Measurements from ENCODE around the gene CBX2.

The CBX2 gene

DNA sequence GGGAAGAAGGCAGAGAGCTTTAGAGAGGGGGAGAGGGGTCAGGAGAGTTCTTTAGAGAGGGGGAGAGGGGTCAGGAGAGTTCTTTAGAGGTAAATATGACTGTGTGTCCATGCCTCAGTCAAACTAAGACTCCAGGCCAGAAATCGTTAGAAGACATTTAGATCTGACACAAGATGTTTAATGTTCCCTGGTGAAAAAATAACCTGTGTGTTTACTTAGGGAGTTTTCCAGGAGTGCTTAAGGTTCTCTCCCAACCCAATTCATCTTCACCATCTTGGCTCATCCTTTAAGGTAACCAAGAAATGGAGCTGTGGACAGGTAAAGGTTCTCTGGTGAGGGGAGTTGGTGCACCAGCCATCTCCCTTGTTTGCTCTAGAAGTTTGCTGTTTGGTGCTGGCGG lies 51.5 kb downstream of the CBX2 start:
- DNase-seq (ENCODE audit: low read depth): no peak

GRCh38 chr17:79830303-79830702 lies 52.4 kb downstream of the CBX2 start:
- DNase-seq (ENCODE audit: low read depth): no peak

GRCh38 chr17:79830763-79831264 lies 52.9 kb downstream of the CBX2 start:
- no peak for DNase-seq (ENCODE audit: low read depth)

- no peak for DNase-seq (ENCODE audit: low read depth)
These were observed 53.6 kb downstream of the CBX2 start for GRCh38 chr17:79831265-79832217.

DNA sequence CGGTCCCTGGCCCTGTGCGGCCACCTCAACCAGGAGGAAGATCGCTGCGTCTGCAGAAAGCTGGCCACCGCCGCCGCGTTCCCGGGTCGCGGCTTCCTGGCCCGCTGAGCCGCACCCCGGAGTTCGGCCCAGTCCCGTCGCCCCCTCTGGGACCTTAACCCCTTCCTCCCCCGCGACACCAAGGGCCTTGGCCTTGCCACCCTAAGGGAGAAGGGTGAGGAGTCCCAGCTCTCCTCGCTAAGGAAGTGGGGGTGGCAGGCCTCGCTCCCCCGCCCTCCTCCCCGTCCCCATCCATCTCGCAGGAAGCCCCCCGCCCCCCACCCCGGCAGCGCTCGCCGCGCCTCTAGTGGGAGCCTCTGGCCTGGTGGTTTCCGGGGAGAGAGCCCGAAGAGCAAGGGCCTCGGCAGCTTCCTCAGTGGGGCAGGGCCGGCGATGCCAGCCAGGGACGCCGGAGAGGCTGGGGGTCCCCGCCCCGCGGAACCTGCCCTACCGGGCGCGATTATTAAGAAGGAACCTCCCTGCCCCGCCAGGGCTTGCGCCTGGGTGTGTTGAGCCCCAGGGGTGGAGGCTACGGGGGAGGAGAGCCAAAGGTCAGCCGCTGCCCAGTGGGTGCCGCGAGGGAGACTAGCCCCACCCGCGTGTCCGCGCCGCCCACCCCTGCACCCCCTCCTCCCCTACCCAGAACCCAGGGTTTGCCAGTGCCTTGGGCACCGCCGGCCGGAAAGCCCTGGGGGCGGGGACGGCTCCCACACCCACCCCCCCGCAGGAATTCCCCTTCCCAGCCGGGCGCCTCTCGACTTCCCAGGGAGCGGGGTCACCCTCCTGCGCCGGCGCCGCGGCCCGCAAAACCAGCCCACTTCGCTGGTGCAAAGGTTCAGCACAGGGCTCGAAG lies 54.5 kb downstream of the CBX2 start:
- no peak for DNase-seq (ENCODE audit: low read depth)

DNA sequence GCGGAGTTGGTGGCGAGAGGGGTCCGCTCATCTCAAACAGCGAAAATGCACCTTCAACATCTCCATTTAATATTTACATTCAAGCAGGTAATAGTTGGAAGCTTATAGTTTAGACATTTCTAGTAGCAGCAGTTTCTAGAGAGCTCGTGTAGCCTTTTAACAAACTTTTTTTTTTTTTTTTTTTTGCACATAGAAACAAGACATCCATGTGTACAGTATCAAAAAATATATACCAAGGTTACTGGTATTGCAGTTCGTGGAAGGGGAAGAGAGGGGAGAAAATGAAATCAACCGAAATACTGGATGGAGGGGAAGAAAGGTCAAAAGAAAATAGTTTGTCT lies 55.1 kb downstream of the CBX2 start:
- no peak for DNase-seq (ENCODE audit: low read depth)

GRCh38 chr17:79833744-79834564 lies 56.0 kb downstream of the CBX2 start:
- DNase-seq (ENCODE audit: low read depth): no peak

- DNase-seq (ENCODE audit: low read depth): no peak
These were observed 56.9 kb downstream of the CBX2 start for GRCh38 chr17:79834565-79835469.

- DNase-seq (ENCODE audit: low read depth): no peak
These were observed 57.5 kb downstream of the CBX2 start for GRCh38 chr17:79835470-79835899.

- DNase-seq (ENCODE audit: low read depth): no peak
These were observed 58.1 kb downstream of the CBX2 start for GRCh38 chr17:79835953-79836509.

DNA sequence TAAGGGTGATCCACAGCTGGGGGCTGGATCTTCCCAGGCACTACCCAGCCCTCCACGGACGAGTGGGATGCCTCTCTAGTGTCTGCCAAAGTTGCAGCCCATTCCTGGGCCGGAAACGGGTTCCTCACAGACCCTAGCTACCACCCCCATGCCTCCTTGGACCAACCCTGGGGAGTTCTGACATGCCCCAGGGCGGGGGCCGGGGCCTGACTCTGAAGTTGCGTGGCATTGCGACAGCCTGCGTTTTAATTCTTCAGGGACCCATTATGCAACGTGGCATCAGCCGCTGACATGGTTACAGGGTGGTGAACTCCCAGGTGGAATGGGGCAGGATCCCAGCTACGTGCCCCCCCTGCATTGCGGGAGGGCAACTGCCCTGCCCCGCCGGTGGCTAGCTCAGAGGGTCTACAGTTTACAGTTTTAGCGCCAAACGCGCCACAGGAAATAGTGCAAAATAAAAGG lies 58.6 kb downstream of the CBX2 start:
- no peak for DNase-seq (ENCODE audit: low read depth)

DNA sequence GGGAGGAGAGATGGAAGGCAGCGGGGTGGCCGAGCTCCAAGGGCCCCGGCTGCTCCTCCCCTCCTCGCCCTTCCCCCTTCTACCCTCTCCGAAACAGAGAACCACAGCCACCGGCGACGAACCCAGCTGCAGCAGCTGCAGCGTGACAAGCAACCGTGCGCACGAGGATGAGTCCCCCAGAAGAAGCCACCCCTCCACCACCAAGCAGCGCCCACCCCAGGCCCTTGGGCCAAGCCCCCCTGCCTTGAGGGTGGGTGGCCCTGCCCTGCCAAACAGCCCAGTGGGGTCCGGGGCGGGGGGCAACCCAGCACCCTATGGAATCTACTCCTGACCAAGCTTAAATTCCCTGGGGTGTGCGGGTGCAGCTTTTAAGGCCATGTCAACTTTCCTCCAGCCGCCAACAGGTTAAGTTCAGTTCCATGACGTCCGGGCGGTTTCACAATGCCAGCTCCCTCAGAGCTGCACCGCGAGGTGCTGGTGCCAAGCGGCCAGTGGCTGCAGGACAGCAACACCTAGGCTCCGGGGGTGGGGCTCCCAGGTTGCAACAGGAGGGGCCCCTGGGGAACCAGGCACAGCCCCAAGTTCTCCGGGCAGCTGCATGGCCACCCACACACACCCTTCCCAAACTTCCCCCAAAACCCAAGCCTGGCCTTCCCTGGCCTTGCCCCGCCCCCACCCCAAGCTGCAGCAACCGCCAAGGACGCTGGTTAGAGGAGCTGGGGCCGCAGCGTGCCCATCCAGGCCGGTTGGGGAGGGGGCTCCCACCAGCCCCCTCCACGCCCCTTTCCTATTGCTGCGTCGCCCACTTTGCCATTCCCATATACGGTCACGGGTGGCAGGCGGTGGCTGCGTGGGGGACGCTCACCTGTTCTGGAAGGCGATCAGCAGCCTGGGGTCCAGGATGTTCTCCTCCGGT lies 59.3 kb downstream of the CBX2 start:
- no peak for DNase-seq (ENCODE audit: low read depth)
